Measurements from ENCODE around the gene MUSTN1.

The MUSTN1 gene

DNA sequence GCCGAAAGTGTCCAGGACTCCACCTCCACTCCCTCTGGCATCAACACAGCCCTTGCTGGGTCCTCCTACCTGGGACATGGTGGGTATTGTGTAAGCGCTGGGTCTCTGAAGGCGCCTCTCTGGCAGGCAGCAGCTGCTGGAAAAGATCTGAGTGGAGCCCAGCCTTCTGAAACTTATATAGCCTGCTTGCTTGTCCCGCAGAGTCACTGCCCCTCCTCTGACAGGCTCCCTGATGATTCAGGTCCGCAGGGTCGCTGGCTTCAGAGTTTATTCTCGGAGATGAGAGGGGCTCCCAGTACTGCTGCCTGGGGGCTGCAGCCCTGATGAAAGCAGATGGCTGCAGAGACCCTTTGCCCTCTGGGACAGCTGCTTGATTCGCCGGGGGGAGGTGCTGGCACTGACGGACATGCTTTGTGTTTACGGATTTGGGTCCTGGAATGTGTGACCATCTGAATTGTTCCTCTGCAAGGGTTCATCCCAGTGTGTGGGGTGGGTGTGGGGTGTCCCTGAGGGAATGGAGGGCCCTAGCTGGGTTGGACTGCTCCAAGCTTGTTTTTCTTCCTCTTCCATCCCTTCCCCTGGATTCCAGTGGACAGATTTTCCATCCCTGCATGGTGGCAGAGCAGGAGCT lies at the start of gene MUSTN1:
Gene MUSTN1 (minus strand): TSS at position 149 of the 631 bp plus-strand sequence. CDS start 71 bp downstream, at position 78.
- no peak for DNase-seq

DNA sequence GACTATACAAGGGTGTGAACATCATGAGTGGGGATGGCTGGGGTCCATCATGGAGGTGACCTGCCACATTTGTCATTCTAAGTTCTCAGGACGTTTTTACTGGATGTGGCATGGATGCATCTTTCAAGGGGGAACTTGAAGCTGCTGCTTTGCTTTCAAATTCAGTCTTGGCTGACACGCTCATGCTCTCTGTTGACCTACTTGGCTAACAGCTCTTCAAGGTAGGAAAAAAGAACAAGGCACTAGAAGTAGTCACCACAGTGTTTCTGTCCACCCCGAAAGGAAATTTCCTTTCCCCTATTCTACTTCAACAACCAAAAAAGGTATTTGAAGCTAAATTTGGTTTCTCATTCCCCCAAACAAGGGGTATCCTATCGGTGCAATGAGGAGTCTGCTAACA lies 47.6 kb upstream of the MUSTN1 start:
- DNase-seq = no peak

DNA sequence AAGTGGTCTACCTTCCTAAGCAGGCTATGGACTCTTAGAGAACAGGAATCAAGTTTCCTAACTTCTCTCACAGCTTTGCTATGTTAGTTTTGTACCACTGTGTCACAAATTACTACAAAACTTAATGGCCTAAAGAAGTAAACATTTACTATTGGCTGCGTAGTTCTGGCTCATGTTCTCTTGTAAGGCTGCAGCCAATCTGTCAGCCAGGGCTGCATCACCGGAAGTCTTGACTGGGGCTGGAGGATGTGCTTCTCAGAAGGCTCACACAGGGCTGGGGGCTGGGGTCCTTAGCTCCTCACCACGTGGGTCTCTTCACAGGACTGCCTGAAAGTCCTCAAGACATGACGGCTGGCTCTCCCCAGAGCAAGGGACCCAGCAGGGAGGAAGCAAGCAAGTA lies 47.1 kb upstream of the MUSTN1 start:
- DNase-seq = no peak

DNA sequence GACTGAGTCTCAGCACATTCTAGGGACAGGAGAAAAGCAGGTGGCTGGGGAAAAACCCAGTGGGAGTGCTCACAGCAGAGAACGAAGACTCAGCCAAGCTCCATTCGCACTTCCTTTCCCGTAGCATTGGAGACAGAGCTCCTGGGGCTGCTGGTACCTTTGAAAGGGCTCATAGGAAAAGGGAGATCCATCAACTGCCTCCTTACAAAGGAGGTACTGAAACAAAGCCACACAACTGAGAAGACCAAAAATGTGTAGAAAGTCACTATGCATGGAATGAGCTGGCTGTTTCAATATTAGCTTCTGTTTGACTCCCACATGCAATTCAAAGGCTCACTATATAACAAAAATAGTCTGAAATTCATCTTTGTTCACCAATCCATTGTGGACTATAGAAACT lies 45.7 kb upstream of the MUSTN1 start:
- no peak for DNase-seq

DNA sequence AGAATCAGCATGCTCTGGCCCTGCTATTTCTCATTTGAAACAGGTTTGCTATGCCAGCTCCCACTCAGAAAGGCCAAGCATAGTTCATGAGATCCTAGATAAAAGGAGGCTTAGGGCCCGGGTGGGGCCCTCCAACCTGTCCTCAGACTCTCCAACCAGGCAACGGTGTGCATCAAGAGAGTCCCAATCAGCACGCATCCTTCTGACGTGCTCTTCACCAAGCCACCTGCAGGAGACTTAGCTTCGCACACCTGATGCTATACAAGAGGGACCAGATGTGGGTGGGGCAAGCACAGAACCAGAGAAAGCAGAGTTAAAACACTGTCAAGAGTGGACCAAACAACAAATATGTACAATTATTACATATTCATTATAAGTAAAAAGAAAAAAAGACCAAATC lies 45.2 kb upstream of the MUSTN1 start:
- no peak for DNase-seq

DNA sequence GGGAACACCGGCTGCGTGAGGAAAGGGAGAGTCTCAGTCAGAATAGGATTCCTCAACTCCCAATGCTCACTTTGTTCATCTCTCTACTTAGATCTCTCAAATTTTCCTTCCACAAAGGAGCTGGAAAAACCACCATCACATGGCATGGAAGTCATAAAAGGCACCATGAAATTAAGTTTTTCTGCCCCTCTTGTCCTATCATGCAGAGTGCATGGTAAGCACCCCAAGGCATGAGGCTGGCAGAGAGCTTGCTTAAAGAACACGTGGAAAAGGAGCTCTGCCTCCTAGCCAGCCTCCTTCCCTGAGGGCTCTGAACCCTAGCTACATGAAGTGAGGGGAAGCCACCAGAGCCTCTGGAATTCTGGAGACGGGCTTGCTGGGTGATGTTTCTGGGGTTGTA lies 44.8 kb upstream of the MUSTN1 start:
- DNase-seq = no peak

DNA sequence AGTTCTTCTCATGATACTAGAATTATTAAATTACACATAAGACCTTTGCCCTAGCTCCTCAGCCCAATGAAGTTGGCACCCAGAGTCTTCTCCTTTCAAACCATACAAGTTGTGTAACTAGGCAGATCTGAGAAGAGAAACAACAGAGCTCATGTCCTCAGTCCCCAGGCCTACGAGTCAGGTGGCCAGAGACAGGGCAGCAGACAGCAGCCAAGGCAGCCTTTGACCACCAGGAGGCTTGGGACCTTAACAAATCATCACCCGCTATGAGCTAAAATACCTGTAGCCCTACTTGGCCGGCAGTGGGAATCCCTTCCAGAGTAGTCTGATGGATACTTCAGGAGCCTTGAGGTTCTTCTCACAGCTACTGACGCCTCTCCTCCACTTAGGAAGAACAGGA lies 44.3 kb upstream of the MUSTN1 start:
- no peak for DNase-seq

DNA sequence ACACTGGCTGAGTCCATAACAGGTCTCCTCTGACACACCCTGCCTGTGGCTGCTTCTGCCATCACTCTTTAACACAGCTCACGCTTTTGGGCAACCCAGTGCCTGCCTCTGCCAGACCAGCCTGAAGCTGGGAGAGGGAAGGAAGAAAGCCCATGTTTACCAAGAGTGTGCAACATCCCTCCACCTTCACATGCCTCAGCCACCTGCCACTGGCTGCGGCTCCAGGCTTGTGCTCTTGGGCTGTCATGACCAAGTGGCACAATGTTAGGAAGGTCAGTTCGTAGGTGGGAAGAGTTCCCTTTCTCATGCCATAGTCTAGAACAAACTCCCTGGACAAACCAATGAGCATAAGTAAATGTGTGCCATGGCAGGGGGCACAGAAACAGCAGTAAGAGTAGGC lies 42.3 kb upstream of the MUSTN1 start:
- no peak for DNase-seq

DNA sequence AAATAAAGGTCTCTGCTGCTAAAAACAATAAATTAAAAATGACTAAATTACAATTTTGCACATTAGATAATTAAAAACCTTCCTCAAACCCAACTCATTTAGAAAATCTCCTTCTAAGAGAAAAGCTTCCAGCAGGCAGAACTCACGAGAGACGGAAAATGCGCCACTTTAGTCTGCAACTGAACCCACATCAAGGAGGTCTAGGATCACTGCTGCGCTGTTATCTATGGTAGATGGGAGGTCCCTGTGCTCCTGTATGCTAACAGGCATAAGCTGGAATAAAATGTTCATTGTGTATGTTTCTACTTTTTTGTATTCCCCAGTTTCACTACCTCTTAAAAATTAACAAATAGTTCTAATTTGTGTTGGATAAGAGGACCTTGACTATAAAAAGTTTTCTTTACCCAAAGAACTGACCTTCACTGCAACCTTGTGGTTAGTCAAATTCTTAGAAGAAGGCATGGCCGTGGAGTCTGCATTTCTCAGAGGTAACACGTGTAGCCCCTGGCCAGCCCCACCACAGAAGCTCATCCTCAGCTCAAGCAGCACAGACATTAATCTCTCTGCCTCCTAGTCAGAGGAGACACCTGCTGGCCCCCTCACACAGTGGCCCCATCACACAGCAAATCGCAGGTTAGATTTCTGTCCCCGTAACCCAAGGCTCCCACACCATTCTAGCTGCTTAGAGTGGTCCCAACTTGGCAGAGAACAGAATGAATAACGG lies 40.2 kb upstream of the MUSTN1 start:
- DNase-seq = no peak

DNA sequence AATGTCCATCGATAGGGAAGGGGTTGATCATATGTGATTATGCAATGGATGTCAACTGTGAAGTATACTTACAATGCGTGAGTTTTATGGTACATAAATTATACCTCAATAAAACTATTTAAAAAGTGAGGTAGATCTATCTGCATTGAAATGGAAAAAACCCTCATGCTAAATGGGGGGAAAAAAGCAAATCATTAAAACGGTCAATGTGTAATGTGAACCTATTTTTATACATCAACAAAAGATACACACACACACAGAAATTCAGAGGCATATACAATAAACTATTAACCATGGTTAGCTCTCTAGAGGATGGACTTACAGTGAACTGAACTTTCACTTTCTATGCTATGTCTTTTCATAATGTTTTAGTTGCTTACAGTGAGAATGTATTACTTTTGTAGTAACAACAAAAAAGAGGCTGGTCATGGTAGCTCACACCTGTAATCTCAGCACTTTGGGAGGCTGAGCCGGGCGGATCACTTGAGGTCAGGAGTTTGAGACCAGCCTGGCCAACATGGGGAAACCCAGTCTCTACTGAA lies 39.4 kb upstream of the MUSTN1 start:
- no peak for DNase-seq

DNA sequence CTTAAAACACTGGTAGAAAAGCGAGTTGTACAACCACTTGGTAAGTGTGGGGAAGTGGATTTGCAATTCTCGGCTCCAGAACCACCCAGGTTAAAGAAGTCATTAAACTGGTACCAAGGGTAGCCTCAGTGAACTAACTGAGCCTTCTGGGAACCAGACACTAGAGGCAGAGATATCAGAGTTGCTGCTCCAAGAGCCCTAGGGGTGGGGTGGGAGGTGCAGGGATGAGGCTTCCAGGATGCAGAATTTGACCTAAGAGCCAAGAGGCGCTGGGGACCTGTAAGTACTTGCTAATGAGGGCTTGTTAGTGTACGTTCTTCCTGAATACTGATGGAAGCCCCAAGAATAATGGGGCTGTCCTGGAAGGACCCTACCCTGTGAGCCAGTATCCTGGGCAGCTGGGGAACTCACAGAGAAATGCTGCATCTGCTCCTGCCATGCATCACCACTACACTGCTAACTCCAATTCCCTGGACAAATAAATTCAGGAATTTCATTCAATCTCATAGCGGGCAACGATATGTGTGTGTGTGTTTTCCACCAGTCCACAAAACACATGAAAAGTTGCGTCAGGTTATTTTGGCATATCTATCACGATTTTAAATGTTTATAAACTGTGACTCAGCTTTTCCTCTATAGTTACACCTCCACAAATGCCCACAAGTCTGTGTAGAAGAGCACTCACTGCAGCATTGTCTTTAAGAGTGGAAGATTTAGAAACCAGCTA lies 38.8 kb upstream of the MUSTN1 start:
- DNase-seq = no peak

DNA sequence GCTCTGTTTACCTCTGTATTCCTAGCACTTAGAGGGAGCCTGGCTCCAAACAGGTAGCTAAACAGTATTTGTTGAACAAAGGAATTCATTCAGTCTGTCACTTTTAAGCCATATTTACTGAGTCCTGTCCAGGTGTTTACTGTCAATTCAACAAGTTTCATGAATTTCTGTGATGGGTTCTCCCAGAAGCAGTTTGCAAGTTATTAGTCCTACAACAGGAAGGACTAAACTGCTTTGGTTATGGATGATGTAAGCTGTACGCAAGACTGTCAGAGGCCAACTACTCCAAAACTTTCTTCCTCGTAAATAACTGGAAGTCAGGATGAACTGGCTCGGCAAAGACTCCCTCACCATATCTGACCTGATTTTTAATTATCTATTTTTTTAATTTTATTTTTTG lies 37.4 kb upstream of the MUSTN1 start:
- DNase-seq = no peak

DNA sequence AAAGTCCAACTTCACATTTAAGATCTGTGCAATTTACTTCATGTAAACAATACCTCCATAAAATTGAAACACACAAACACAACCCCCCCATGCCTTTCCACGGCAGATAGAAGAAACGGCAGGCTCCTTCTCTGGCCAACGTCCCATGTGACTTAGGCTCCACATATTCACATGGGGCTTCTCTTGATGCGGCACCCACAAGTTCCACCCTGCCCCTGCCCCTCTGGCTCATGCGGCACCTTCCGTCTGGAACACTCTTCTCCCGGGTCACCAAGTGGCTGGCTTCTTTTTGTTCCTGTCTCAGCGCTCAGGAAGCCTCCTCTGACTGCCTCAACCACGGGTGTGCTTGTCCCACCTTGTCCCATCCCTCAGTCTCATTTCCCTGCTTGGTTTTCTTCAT lies 36.9 kb upstream of the MUSTN1 start:
- no peak for DNase-seq

DNA sequence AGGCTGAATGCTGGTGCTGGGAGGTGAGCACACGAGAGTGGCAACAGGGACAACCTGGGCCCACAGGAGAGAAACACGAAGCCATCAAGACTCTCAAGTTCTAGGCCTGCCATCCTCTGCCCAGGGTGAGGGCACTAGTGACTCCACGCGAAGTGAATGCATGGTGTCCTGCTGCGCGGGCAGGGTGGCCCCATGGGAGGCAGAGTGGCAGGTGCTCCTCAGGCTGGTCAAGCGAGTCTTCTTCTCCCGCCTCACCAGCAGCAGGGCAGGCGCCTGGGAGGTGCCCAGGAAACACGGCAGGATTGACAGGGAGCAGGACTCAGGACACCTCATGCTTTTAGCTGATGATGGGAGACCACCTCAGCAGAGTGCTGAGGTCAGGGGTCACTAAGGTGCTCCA lies 35.7 kb upstream of the MUSTN1 start:
- no peak for DNase-seq

DNA sequence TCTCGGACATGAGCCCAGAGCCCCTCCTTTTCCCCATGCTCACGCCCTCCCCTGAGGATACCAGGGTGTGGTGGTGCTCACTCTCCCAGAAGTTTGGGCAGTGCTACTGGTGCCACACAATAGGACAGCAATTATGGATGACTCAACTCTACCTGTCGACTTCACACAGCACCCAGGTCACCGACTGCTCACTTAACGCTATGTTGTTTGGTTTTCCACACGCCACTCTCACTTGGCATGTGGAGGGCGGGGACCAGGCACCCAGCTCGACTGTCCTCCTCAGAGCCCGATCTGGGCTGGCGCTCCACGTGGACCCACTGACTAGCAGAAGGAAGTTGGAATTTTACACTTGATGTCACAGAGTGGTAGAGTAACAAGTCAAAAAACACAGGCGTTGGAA lies 31.6 kb upstream of the MUSTN1 start:
- no peak for DNase-seq

DNA sequence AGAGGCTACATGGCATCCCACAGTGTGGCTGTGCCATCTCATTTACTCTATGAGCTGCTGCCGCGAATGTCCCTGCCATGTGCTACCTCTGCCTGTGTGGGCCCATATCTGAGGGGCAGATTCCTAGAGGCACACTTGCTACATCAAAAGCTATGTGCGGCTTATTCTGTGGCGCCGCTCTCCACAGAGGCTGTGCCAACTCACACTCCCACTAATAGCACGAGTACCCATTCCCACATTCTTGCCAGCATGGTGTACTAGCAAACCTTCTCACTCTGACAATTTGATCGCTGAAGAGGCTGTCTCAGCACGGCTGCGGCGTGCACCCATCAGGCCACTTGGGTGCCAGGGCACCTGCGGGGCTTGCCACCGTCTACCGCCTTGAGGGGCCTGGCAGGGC lies 31.2 kb upstream of the MUSTN1 start:
- no peak for DNase-seq

DNA sequence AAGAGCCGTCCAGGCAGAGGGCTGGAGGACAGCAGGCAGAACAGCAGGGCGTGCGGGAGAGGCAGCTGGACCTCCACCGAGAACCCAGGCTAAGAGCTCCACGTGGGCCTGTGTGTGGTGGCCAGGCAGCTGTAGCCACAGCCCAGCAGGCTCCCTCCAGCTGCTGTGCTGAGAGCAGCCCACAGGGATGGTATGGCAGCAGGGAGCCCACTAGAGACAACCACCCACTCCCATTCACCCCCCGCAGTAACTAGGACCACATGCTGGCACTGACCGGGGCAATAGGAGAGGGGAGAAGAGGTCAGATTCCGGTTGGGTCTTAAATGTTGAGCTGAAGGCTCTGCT lies 25.6 kb upstream of the MUSTN1 start:
- DNase-seq = no peak

DNA sequence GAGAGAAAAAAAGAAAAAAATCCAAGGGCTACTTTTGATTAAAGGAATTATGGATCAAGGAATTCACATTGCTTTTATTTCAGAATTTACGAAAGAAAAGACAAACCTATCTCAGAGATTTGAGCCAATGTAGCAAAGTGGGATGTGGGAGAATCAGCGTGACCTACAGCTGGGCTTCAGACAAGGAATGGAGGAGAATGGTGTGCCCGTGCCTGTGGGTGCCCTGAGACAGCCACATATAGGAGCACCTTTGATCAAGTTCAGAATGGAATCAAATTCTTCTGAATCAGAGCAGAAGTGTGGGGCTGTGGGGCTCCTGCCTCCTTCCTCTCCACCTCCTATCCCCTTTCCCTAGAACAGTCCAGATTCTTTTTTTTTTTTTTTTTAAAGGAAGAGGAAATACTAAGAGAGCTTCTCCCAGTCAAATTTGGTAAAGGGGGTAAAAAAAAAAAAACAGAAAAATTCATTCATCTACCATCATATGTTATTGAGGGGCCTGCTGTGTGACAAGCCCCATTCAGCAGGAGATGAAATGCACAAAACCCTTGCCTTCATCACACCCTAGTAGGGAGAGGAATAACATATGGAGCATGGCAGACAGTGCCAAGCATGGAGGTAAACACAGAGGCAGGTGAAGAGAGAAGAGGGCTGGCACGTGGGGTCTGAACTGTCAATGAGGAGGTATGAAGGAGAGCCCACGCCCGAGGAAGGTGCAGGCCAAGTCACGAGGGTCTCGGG lies 25.0 kb upstream of the MUSTN1 start:
- DNase-seq = no peak

DNA sequence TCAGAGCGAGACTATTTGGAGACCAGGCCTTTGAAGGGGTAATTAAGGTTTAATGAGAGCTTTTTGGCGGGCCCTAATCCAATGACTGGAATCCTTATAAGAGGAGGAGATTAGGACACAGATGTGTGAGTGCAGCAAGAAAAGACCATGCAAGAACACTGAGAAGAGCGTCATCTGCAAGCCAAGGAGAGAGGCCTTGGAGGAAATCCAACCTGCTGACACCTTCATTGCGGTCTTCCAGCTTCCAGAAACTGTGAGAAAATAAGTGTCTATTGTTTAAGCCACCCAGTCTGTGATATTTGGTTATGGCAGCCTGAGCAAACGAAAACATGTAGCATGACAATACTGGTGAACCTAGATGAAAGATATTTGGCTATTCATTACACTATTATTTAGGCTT lies 23.0 kb upstream of the MUSTN1 start:
- no peak for DNase-seq

DNA sequence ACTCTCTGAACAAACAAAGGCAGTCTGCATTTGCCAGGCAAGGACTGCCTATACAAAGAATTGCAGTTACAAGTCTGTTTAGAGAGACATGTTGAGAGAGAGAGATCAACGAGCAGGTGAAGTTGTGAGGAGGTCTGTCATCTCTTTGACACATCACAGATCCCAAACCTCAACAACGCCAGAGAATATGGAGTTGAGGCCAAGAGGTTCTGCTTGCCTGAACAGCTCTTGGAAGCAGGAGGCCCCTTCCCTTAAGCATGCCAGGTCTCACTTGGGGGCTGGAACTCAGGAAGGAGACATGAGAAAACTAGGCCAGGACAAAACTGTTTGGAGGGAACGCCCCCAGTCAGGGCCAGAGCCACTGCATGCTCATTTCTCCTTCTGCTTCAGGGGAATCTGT lies 22.3 kb upstream of the MUSTN1 start:
- no peak for DNase-seq

DNA sequence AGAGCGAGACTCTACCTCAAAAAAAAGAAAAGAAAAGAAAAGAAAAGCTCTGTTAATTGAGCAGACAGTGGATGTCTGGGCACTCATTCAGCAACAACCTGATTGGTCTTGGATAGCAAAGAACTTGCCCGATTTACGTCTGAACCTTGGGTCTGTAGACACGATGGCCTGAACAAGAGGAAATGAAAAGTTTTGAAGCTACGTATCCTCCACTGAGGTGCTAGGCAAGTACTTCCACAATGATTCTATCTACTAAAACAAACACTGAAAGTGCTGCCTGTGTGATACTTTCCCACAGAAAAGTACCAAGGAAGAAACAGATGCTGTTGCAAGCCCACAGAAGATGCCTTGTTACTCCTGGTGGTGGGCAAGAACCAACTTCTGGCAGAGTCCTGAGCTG lies 21.8 kb upstream of the MUSTN1 start:
- DNase-seq = no peak

DNA sequence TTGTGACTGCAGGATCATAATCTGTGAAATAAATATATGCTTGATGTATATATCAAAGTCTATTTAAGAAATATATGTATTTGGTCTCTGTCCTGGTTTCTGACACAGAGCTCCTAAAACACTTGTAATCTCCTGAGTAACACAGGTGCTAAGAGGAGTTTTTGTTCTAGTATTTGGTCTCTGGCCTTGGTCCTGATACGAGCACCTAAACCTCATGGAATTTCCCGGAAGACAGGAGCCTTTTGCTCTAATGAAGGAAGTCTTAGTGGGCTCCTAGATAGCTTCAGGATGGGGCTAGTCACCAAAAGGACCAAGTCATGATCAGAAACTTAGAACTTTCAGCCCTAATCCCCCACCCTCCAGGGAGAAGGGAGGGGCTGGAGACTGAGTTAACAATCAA lies 19.2 kb upstream of the MUSTN1 start:
- no peak for DNase-seq

DNA sequence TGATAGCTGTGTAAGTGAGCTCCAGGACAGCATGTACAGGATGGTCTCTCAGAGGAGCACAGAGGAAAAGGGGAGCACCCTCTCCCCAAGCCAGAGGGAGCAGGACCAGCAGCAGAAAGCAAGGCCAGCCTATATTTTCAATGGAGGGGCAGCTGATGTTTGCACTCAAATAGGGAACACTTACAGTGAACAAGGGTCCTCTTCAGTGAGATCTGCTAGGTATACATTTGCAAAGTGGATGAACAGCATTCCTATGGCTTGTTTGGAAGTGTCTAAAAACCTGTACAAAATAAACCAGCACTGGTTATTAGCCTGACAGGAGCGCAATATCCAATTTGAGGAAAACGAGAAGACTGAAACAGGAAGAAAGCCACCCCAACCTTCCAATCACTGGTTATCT lies 17.6 kb upstream of the MUSTN1 start:
- no peak for DNase-seq

DNA sequence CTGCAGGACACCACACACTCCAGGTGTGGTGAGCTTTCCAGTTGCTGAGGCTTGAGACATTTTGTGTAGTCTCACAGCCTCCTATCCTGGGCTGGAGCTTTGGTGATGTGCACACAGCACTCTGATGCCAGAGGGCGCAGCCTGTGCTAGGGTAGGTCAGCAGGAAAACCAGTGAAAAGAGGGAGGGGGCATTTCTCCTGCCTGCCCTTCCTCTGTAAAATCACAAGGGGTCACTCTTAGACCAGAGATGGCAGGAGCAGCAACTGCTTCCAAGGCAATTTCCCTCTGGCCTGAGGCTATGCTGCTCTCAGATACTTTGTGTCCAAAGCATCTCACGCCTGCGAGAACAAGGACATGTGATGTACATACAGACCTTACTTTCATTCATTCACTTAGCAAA lies 16.5 kb upstream of the MUSTN1 start:
- no peak for DNase-seq
